HEK293 (cell line): Measurements from ENCODE around the gene HRCT1.

Experiments used
- CTCF ChIA-PET: fragments of 350-600 bp; formaldehyde crosslinking; extraction: SDS; loops from one replicate; lab custom pipeline; 2021; ENCODE audit warnings: antibody characterized with exemption; lab: Yijun Ruan, JAX
- POLR2A ChIA-PET: fragments of 300-600 bp; formaldehyde crosslinking; extraction: SDS; loops from one replicate; lab custom pipeline; 2020; ENCODE audit warnings: antibody characterized with exemption, inconsistent platforms; lab: Yijun Ruan, JAX
- H3K27ac ChIP-seq: fragments of 200-500 bp; sonication (Bioruptor generic); 2 replicates; pipeline ENCODE4 v1.5.1; 2014; ENCODE audit warnings: low read depth, low read length, control low read depth, inconsistent platforms; ENCODE audit errors: extremely low read depth
- H3K36me3 ChIP-seq, 2 experiments: fragments of 200-500 bp in 1 of 2; sonication (Bioruptor generic) in 1 of 2; 1 replicate in 1 of 2; 2 replicates in 1 of 2; pipeline ENCODE4 v1.5.1; 2014 to 2017; ENCODE audit warnings: inconsistent platforms in 2 of 2, low read length in 2 of 2; ENCODE audit not compliant: control insufficient read depth in 2 of 2, insufficient read depth in 1 of 2
- H3K4me1 ChIP-seq: fragments of 200-500 bp; sonication (Bioruptor generic); 2 replicates; pipeline ENCODE4 v1.5.1; 2014; ENCODE audit warnings: mild to moderate bottlenecking, low read length, inconsistent platforms; ENCODE audit not compliant: control insufficient read depth, insufficient read depth
- H3K4me3 ChIP-seq: 2 replicates; pipeline ENCODE4 v1.5.1; 2011; ENCODE audit warnings: low read depth, mild to moderate bottlenecking, control low read depth, low read length, moderate library complexity
- H3K9me3 ChIP-seq: fragments of 200-500 bp; sonication (Bioruptor generic); 2 replicates; pipeline ENCODE4 v1.5.1; 2014; ENCODE audit warnings: low read depth, low read length, inconsistent platforms; ENCODE audit not compliant: control insufficient read depth, insufficient read depth
- CTCF ChIP-seq: fragments of 450-650 bp; formaldehyde crosslinking; IDR thresholded peaks from 2 replicates; pipeline ENCODE4 v1.5.1; 2016; ENCODE audit warnings: missing biosample characterization, missing genetic modification characterization
- IKZF3 ChIP-seq: fragments of 450-650 bp; IDR thresholded peaks from 2 replicates; pipeline ENCODE4 v1.5.0; 2018; ENCODE audit warnings: missing biosample characterization, mild to moderate bottlenecking, missing genetic modification characterization, moderate library complexity
- OSR2 ChIP-seq: fragments of 450-650 bp; formaldehyde crosslinking; IDR thresholded peaks from 2 replicates; pipeline ENCODE4 v1.5.1; 2016; ENCODE audit warnings: missing biosample characterization, missing genetic modification characterization
- PRDM1 ChIP-seq: fragments of 450-650 bp; formaldehyde crosslinking; IDR thresholded peaks from 2 replicates; pipeline ENCODE4; 2016; ENCODE audit warnings: missing biosample characterization, missing genetic modification characterization
- SCRT1 ChIP-seq: fragments of 450-650 bp; formaldehyde crosslinking; IDR thresholded peaks from 2 replicates; pipeline ENCODE4 v1.5.1; 2016; ENCODE audit warnings: missing biosample characterization, missing genetic modification characterization, borderline replicate concordance
- SP7 ChIP-seq: fragments of 450-650 bp; formaldehyde crosslinking; IDR thresholded peaks from 2 replicates; pipeline ENCODE4 v1.5.1; 2016; ENCODE audit warnings: missing biosample characterization, missing genetic modification characterization
- YY2 ChIP-seq: fragments of 450-650 bp; formaldehyde crosslinking; IDR thresholded peaks from 2 replicates; pipeline ENCODE4 v1.5.1; 2016; ENCODE audit warnings: missing biosample characterization, missing genetic modification characterization
- ZBTB17 ChIP-seq: fragments of 450-650 bp; formaldehyde crosslinking; IDR thresholded peaks from 2 replicates; pipeline ENCODE4 v1.5.1; 2016; ENCODE audit warnings: missing biosample characterization, missing genetic modification characterization
- ZNF2 ChIP-seq: fragments of 450-650 bp; formaldehyde crosslinking; IDR thresholded peaks from 2 replicates; pipeline ENCODE4 v1.5.1; 2016; ENCODE audit warnings: missing biosample characterization, missing genetic modification characterization
- ZNF266 ChIP-seq: fragments of 450-650 bp; formaldehyde crosslinking; IDR thresholded peaks from 2 replicates; pipeline ENCODE4 v1.5.1; 2016; ENCODE audit warnings: missing biosample characterization, missing genetic modification characterization, low read depth
- ZNF335 ChIP-seq: fragments of 450-650 bp; formaldehyde crosslinking; conservative IDR thresholded peaks from 2 replicates; pipeline ENCODE4 v1.5.1; 2016; ENCODE audit warnings: missing biosample characterization, missing genetic modification characterization
- ZNF362 ChIP-seq: fragments of 450-650 bp; formaldehyde crosslinking; IDR thresholded peaks from 2 replicates; pipeline ENCODE4 v1.5.1; 2016; ENCODE audit warnings: missing biosample characterization, missing genetic modification characterization
- ZNF416 ChIP-seq: fragments of 450-650 bp; formaldehyde crosslinking; IDR thresholded peaks from 2 replicates; pipeline ENCODE4 v1.5.1; 2016; ENCODE audit warnings: missing biosample characterization, missing genetic modification characterization
- ZNF426 ChIP-seq: fragments of 450-650 bp; formaldehyde crosslinking; IDR thresholded peaks from 2 replicates; pipeline ENCODE4 v1.5.1; 2017; ENCODE audit warnings: missing biosample characterization, missing genetic modification characterization, mild to moderate bottlenecking, inconsistent platforms, moderate library complexity
- ZNF514 ChIP-seq: fragments of 450-650 bp; formaldehyde crosslinking; IDR thresholded peaks from 2 replicates; pipeline ENCODE4 v1.5.1; 2016; ENCODE audit warnings: missing biosample characterization, missing genetic modification characterization
- ZNF548 ChIP-seq: fragments of 450-650 bp; formaldehyde crosslinking; IDR thresholded peaks from 2 replicates; pipeline ENCODE4 v1.5.1; 2016; ENCODE audit warnings: missing biosample characterization, missing genetic modification characterization
- ZNF560 ChIP-seq: fragments of 450-650 bp; formaldehyde crosslinking; IDR thresholded peaks from 2 replicates; pipeline ENCODE4 v1.5.1; 2017; ENCODE audit warnings: missing biosample characterization, missing genetic modification characterization, borderline replicate concordance
- ZNF596 ChIP-seq: fragments of 450-650 bp; IDR thresholded peaks from 2 replicates; pipeline ENCODE4 v1.5.0; 2018; ENCODE audit warnings: missing biosample characterization, mild to moderate bottlenecking, missing genetic modification characterization, moderate library complexity
- ZNF701 ChIP-seq: fragments of 450-650 bp; formaldehyde crosslinking; IDR thresholded peaks from 2 replicates; pipeline ENCODE4 v1.5.1; 2016; ENCODE audit warnings: missing biosample characterization, missing genetic modification characterization
- ZNF747 ChIP-seq: fragments of 450-650 bp; formaldehyde crosslinking; IDR thresholded peaks from 2 replicates; pipeline ENCODE4 v1.5.1; 2016; ENCODE audit warnings: missing biosample characterization, missing genetic modification characterization
- ZXDB ChIP-seq: fragments of 450-650 bp; formaldehyde crosslinking; IDR thresholded peaks from 2 replicates; pipeline ENCODE4 v1.5.1; 2016; ENCODE audit warnings: missing biosample characterization, missing genetic modification characterization
- TF ChIP-seq, protein P1 (sequence below): fragments of 450-650 bp; formaldehyde crosslinking; IDR thresholded peaks from 2 replicates; pipeline ENCODE4 v1.5.1; 2016; ENCODE audit warnings: missing biosample characterization, missing genetic modification characterization
- TF ChIP-seq, protein P2 (sequence below): fragments of 450-650 bp; formaldehyde crosslinking; IDR thresholded peaks from 2 replicates; pipeline ENCODE4 v1.5.1; 2016; ENCODE audit warnings: missing biosample characterization, missing genetic modification characterization

The HRCT1 gene

GRCh38 chr9:35944173-35944572 lies 38.2 kb downstream of the HRCT1 start:
- no peak overlapping the region for H3K4me3 ChIP-seq
- ChIA-PET POLR2A (no interaction called here), CTCF (interaction anchor here (0.6 to 4.6 kb wide), 9 partner anchors 12 to 504 kb away, joined by 3 to 85 read pairs (median 5); partner anchors contain the start of gene HRCT1)
- TF ChIP-seq ZBTB17 (tag by site-specific recombination) (no peak), ZNF426 (tag by site-specific recombination) (no peak), ZNF2 (tag by site-specific recombination) (no peak), ZNF747 (tag by site-specific recombination) (no peak), ZNF548 (tag by site-specific recombination) (no peak), PRDM1 (tag by site-specific recombination) (no peak)
- TF ChIP-seq, all 188 proteins: peak for 0
- no peaks in the 10 kb centered on the region for H3K4me1 ChIP-seq
- H3K27ac ChIP-seq: no peak overlapping the region
- H3K36me3 ChIP-seq: no peaks in the 10 kb centered on the region
- no peaks in the 10 kb centered on the region for H3K9me3 ChIP-seq

DNA sequence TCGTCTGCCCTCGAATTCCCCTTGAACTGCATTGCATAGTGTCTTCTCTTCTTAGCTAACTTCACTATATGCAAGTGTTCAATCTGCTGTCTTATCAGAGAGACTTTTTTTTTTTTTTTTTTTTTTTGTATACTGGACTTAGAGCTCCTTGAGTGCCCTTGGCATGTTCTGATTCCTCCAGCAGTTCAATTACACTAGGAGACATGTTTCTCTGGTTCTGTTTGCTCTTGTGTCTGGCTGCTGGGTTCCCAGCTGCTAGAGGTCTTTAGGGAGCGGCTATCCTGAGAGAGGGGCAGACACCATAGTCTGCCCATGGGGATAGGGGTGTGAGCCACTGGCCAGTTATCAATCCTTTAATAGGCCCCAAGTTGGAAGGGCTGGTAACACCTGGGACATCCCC lies 38.8 kb downstream of the HRCT1 start:
- TF ChIP-seq ZNF514 (tag by site-specific recombination) (no peak), YY2 (tag by site-specific recombination) (no peak), ZNF266 (tag by site-specific recombination) (no peak)
- TF ChIP-seq, protein P1, sequence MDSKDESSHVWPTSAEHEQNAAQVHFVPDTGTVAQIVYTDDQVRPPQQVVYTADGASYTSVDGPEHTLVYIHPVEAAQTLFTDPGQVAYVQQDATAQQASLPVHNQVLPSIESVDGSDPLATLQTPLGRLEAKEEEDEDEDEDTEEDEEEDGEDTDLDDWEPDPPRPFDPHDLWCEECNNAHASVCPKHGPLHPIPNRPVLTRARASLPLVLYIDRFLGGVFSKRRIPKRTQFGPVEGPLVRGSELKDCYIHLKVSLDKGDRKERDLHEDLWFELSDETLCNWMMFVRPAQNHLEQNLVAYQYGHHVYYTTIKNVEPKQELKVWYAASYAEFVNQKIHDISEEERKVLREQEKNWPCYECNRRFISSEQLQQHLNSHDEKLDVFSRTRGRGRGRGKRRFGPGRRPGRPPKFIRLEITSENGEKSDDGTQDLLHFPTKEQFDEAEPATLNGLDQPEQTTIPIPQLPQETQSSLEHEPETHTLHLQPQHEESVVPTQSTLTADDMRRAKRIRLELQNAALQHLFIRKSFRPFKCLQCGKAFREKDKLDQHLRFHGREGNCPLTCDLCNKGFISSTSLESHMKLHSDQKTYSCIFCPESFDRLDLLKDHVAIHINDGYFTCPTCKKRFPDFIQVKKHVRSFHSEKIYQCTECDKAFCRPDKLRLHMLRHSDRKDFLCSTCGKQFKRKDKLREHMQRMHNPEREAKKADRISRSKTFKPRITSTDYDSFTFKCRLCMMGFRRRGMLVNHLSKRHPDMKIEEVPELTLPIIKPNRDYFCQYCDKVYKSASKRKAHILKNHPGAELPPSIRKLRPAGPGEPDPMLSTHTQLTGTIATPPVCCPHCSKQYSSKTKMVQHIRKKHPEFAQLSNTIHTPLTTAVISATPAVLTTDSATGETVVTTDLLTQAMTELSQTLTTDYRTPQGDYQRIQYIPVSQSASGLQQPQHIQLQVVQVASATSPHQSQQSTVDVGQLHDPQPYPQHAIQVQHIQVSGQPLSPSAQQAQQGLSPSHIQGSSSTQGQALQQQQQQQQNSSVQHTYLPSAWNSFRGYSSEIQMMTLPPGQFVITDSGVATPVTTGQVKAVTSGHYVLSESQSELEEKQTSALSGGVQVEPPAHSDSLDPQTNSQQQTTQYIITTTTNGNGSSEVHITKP: no peak
- H3K27ac ChIP-seq: no peak overlapping the region
- H3K9me3 ChIP-seq: no peaks in the 10 kb centered on the region
- H3K36me3 ChIP-seq: no peaks in the 10 kb centered on the region
- POLR2A ChIA-PET: interaction anchor here (1.6 kb wide), 1 partner anchor 39 kb away, joined by 6 read pairs; the partner anchor contains the start of gene HRCT1
- no peaks in the 10 kb centered on the region for H3K4me1 ChIP-seq
- H3K4me3 ChIP-seq: no peak overlapping the region
- CTCF ChIA-PET: interaction anchor here (0.7 to 4.6 kb wide), 20 partner anchors 11 to 1350 kb away, joined by 3 to 85 read pairs (median 8); partner anchors contain the start of gene HRCT1

DNA sequence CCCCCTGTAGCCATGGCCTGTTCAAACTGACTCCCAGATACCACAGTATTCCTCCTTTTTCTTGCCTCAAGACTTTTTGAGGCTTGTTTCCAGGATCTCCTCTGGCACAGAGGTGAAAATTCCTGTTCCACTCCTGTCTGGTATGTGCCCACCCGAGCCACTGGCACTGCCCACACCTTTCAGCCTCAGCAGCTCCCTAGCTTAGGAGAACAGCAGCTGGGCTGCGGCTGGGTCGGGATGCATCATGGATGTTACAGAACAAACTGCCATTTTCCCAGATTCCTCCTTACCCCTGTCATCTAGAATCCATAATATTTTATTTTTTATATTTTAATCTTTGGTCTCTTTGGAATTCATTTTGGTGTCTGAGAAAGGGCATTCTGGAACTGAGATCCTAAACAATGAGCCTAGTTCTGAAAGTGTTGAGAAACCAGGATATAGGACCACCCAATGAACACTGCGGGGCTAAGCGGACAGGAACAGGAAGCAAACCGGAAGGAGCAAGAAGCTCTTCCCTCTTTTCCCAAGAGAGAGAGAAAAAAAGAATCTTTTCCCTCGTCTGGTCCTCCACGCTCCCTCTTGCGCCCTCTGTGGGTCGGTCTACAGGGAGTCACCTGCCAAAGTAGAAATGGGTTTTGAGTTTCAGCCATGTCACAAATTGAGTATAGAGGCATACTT lies 39.5 kb downstream of the HRCT1 start:
- no peaks in the 10 kb centered on the region for H3K36me3 ChIP-seq
- H3K4me3 ChIP-seq: peak overlapping the region; percentile 23
- ChIA-PET POLR2A (interaction anchor here (1.0 to 1.6 kb wide), 4 partner anchors 14 to 288 kb away, joined by 3 to 6 read pairs (median 3); partner anchors contain the start of genes CCDC107, HRCT1 and RMRP), CTCF (interaction anchor here (0.6 to 4.6 kb wide), 40 partner anchors 10 to 1717 kb away, joined by 3 to 85 read pairs (median 4); partner anchors contain the start of gene HRCT1)
- H3K9me3 ChIP-seq: no peaks in the 10 kb centered on the region
- H3K27ac ChIP-seq: no peak overlapping the region
- no peaks in the 10 kb centered on the region for H3K4me1 ChIP-seq
- no peak for TF ChIP-seq SCRT1
- no peak for TF ChIP-seq ZXDB (tag by site-specific recombination)
- TF ChIP-seq, protein P2, sequence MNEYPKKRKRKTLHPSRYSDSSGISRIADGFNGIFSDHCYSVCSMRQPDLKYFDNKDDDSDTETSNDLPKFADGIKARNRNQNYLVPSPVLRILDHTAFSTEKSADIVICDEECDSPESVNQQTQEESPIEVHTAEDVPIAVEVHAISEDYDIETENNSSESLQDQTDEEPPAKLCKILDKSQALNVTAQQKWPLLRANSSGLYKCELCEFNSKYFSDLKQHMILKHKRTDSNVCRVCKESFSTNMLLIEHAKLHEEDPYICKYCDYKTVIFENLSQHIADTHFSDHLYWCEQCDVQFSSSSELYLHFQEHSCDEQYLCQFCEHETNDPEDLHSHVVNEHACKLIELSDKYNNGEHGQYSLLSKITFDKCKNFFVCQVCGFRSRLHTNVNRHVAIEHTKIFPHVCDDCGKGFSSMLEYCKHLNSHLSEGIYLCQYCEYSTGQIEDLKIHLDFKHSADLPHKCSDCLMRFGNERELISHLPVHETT (tag by site-specific recombination): no peak
- peak; percentile 66; the same call in 1 of the 2 replicates for TF ChIP-seq ZNF596 (tag by site-specific recombination)
- TF ChIP-seq ZNF362 (tag by site-specific recombination): peak; percentile 46; the same call in 1 of the 2 replicates
- peak; percentile 46 for TF ChIP-seq ZBTB17 (tag by site-specific recombination)
- 0 out of 2 replicates have a peak, but pooled peaks have one; percentile 22 for TF ChIP-seq SP7 (tag by site-specific recombination)
- no peak for TF ChIP-seq ZNF416 (tag by site-specific recombination)
- peak; percentile 19; the same call in 1 of the 2 replicates for TF ChIP-seq ZNF335 (tag by site-specific recombination)
- 0 out of 2 replicates have a peak, but pooled peaks have one; percentile 26 for TF ChIP-seq OSR2 (tag by site-specific recombination)
- no peak for TF ChIP-seq ZNF701 (tag by site-specific recombination)
- TF ChIP-seq CTCF (tag by site-specific recombination): peak; percentile 41
- no peak for TF ChIP-seq ZNF560 (tag by site-specific recombination)
- TF ChIP-seq IKZF3 (tag by site-specific recombination): peak; percentile 91
